ENCODE results near the gene MSX1.

DNA sequence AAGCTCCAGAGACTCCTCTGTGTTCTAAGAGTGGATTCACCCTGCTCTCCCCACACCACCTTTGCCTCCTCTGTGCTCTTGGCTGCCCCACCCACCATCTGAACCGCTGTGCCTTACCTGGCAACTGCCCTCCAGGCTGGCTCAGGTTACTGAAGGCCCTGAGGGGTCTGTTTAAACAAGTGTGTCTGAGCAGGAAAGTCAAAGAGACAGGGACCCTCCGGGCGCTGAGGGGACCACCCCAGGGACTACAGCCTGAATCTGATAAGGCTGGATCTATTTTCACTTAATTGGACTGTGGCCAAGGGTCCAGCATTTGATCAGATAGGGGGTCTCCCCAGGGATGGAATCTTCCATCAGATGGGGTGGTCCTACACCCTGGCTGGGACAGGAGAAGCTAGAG, 10.4 kb upstream of the MSX1 start:
- TF ChIP-seq CTCF (IDR thresholded peaks at IDR 0.05) (no peak), POLR2A (IDR thresholded peaks at IDR 0.05) (no peak)
